B cell (primary cell): ENCODE measurements around the gene PNPLA3. TPM values are rescaled to one million over a fixed set of nuclear protein-coding genes. Genes with fewer than 3 reads are reported as not detected.

Experiments used
- ATAC-seq: fragments of 200-7000 bp; cut with Tn5 transposase; one replicate; pipeline ENCODE4 v1.10.0; 2021; ENCODE audit warnings: low read depth, mild to moderate bottlenecking, moderate number of reproducible peaks, moderate library complexity
- CTCF ChIA-PET: fragments of 350-600 bp; sonication (Branson Sonifier 250); formaldehyde crosslinking; loops from one replicate; lab custom pipeline; 2021; ENCODE audit warnings: antibody characterized with exemption, inconsistent platforms; lab: Charles Lee
- POLR2A ChIA-PET: fragments of 350-600 bp; sonication (Branson Sonifier 250); formaldehyde crosslinking; loops from one replicate; lab custom pipeline; 2021; ENCODE audit warnings: antibody characterized with exemption; lab: Charles Lee
- DNase-seq: peaks from one replicate; pipeline ENCODE4 v3.0.0; 2013
- H2AFZ ChIP-seq: 2 replicates; pipeline ENCODE4 v1.6.1; 2012; ENCODE audit warnings: mild to moderate bottlenecking, low read depth, low read length; ENCODE audit not compliant: insufficient read depth, poor library complexity, severe bottlenecking
- H3K27ac ChIP-seq, 2 donors: 1 replicate in 1 of 2; 2 replicates in 1 of 2; pipeline ENCODE4 v1.5.1; 2012 to 2013; ENCODE audit warnings: low read length in 2 of 2, mild to moderate bottlenecking in 2 of 2, moderate library complexity in 1 of 2
- H3K27me3 ChIP-seq, 4 experiments: fragments of 200-600 bp in 1 of 4; sonication (generic) in 1 of 4; replicated peaks in 1 of 4; 1 replicate in 2 of 4; 2 replicates in 2 of 4; pipeline versions ENCODE4 v1.6.1 to v1.7.0; 2013 to 2016; ENCODE audit warnings: low read length in 3 of 4, mild to moderate bottlenecking in 2 of 4, mixed read lengths in 1 of 4, moderate library complexity in 1 of 4; ENCODE audit not compliant: insufficient read depth in 4 of 4, control insufficient read depth in 3 of 4; ENCODE audit errors: control extremely low read depth in 1 of 4
- H3K36me3 ChIP-seq, 2 experiments: replicated peaks in 1 of 2; 1 replicate in 1 of 2; 2 replicates in 1 of 2; pipeline versions ENCODE4 v1.6.1 to v1.7.1; 2013; ENCODE audit warnings: low read length in 1 of 2; ENCODE audit not compliant: insufficient read depth in 2 of 2, control insufficient read depth in 1 of 2; ENCODE audit errors: control extremely low read depth in 1 of 2, extremely low read depth in 1 of 2
- H3K4me1 ChIP-seq, 2 donors: fragments of 200-600 bp in 1 of 2; sonication (generic) in 1 of 2; 1 replicate in 1 of 2; 2 replicates in 1 of 2; pipeline versions ENCODE4 v1.5.1 to v1.6.1; 2013 to 2017; ENCODE audit warnings: low read length in 2 of 2; ENCODE audit not compliant: control insufficient read depth in 2 of 2, insufficient read depth in 2 of 2
- H3K4me2 ChIP-seq: replicated peaks from 2 replicates; pipeline ENCODE3; 2012; ENCODE audit warnings: mild to moderate bottlenecking, low read depth, low read length; ENCODE audit not compliant: poor library complexity, severe bottlenecking
- H3K4me3 ChIP-seq, 5 experiments: fragments of 200-600 bp in 1 of 5; sonication (generic) in 1 of 5; 1 replicate in 3 of 5; 2 replicates in 2 of 5; pipeline versions ENCODE4 v1.5.1 to v1.7.0; 2011 to 2016; ENCODE audit warnings: low read length in 4 of 5, mild to moderate bottlenecking in 4 of 5, low read depth in 2 of 5, control low read depth in 1 of 5, moderate library complexity in 1 of 5; ENCODE audit not compliant: insufficient read depth in 1 of 5; ENCODE audit errors: control extremely low read depth in 1 of 5, extremely low read depth in 1 of 5
- H3K79me2 ChIP-seq: fragments of 200-600 bp; sonication (generic); one replicate; pipeline ENCODE4 v1.6.0; 2016; ENCODE audit warnings: low read length; ENCODE audit not compliant: control insufficient read depth, insufficient read depth
- H3K9ac ChIP-seq: fragments of 200-600 bp; sonication (generic); 2 replicates; pipeline ENCODE4 v1.6.1; 2017; ENCODE audit warnings: mild to moderate bottlenecking, low read length, moderate library complexity
- H3K9me3 ChIP-seq, 3 donors: one replicate each; pipeline versions ENCODE4 v1.6.1 to v1.7.1; 2013; ENCODE audit warnings: low read length in 2 of 3; ENCODE audit not compliant: control insufficient read depth in 2 of 3, insufficient read depth in 1 of 3; ENCODE audit errors: control extremely low read depth in 1 of 3
- H4K20me1 ChIP-seq: 2 replicates; pipeline ENCODE4 v1.6.0; 2012; ENCODE audit warnings: mild to moderate bottlenecking, low read length; ENCODE audit not compliant: insufficient read depth, control insufficient read depth, poor library complexity, severe bottlenecking
- H3K27ac Mint-ChIP-seq: one replicate; pipeline ENCODE4 v1.8.0; 2021; ENCODE audit warnings: mixed read lengths
- H3K27me3 Mint-ChIP-seq: one replicate; pipeline ENCODE4 v1.8.0; 2021; ENCODE audit warnings: mixed read lengths
- H3K4me1 Mint-ChIP-seq: one replicate; pipeline ENCODE4 v1.8.0; 2021; ENCODE audit warnings: mixed read lengths
- H3K4me3 Mint-ChIP-seq: one replicate; pipeline ENCODE4 v1.8.0; 2021; ENCODE audit warnings: mixed read lengths
- H3K9me3 Mint-ChIP-seq: one replicate; pipeline ENCODE4 v1.8.0; 2022; ENCODE audit warnings: mixed read lengths; ENCODE audit not compliant: insufficient read depth
- CTCF ChIP-seq: fragments of 200-600 bp; IDR thresholded peaks from one replicate; pipeline ENCODE4 v1.8.0; 2022; ENCODE audit warnings: antibody characterized with exemption, mild to moderate bottlenecking
- EZH2 ChIP-seq: IDR thresholded peaks from 2 replicates; pipeline ENCODE4 v1.6.1; 2012; ENCODE audit warnings: borderline replicate concordance, low read depth, mild to moderate bottlenecking, moderate library complexity, low read length; ENCODE audit not compliant: insufficient read depth, poor library complexity, severe bottlenecking
- WGBS: methylation state at CpG from one replicate; pipeline ENCODE4 v1.1.5; 2013; ENCODE audit warnings: missing lambda C conversion rate; ENCODE audit not compliant: insufficient coverage; 5-methylcytosine and 5-hydroxymethylcytosine counted together
- intact Hi-C: fragments of 100-400 bp; cut with micrococcal nuclease; formaldehyde crosslinking; loops from one replicate; pipeline ENCODE4 v1.10.0; 2022
- polyA plus RNA-seq: library from polyadenylated mRNA; depleted of rRNA; stranded (reverse); fragments of >200 nt; gene quantifications from 2 replicates; pipeline ENCODE4 v1.2.3, GENCODE V29; 2012
- total RNA-seq, 2 donors: library from RNA; stranded (reverse); fragments of 120-200 nt in 1 of 2; gene quantifications; 1 replicate in 1 of 2; 2 replicates in 1 of 2; pipeline versions ENCODE4 v1.2.3 to v1.2.4, GENCODE V29; 2013 to 2022

The PNPLA3 gene
- total and polyA plus RNA-seq, 2 donors (not counting 1 experiment from before 2014, with no cell fraction given): 0.15 TPM; not detected in 1

DNA sequence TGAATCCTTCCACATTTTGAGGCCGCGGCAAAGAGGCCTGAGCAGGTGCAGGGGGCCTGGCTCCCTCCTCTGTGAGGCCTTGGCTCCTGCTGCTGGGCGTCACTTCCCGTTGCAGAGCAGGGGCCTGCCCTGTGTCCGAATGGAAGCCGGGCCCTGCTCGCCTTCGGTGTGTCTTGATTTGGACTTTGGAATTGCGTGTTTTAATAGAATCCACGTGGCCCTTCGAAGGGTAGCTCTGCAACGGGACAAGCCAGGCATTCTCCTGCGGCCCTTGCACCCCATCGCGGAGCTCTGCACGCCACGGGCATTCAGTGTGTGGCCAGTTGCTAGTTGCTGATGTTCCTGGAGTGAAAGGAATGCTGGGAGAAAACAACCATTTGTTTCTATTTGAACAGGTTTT, 57.4 kb downstream of the PNPLA3 start:
- Histone ChIP-seq H3K4me1 (no peaks in the 10 kb centered on the region), H3K27me3 (no peaks in the 10 kb centered on the region), H4K20me1 (no peaks in the 10 kb centered on the region), H3K4me2 (no peak overlapping the region), H3K9ac (no peak overlapping the region), H3K27ac (no peak overlapping the region), H3K79me2 (no peaks in the 10 kb centered on the region), H3K4me3 (no peak overlapping the region), H3K36me3 (peaks cover 6 to 84% of the 10 kb centered on the region in 2 experiments), H3K9me3 (no peaks in the 10 kb centered on the region), H2AFZ (no peak overlapping the region)
- Mint-ChIP-seq H3K27me3 (no peaks in the 10 kb centered on the region), H3K4me3 (no peak overlapping the region), H3K27ac (no peak overlapping the region), H3K9me3 (no peaks in the 10 kb centered on the region), H3K4me1 (no peaks in the 10 kb centered on the region)
- WGBS: 98% methylated on average over 17 of the region's 17 CpGs
- ChIA-PET CTCF (interaction anchor here (5.2 kb wide), 1 partner anchor 12 kb away, joined by 23 read pairs; no protein-coding TSS in a partner anchor), POLR2A (no interaction called here)
- TF ChIP-seq CTCF (no peak), EZH2 (no peak)
- no peak for DNase-seq
- no peak for ATAC-seq
- intact Hi-C loops: no loop called here

DNA sequence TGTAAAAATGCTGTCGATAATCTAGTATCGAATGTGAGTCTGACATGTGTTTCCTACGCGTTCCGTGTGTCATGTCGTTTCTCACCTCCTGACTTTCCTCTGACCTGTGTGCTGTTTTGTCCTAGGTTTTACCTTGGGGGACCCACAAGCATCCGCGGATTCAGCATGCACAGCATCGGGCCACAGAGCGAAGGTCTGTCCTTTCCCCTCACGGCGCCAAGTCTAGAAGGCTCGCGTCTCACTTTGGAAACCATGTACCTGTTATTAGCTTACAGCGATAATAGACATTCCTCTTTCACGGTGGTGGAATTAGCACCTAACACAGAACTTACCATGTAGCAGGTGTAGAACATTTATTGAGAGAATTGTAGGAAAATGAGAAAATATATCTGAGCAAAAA, 60.2 kb downstream of the PNPLA3 start:
- Histone ChIP-seq H3K9ac (no peak overlapping the region), H2AFZ (no peak overlapping the region), H3K79me2 (no peaks in the 10 kb centered on the region), H4K20me1 (no peaks in the 10 kb centered on the region), H3K4me3 (no peak overlapping the region), H3K27ac (no peak overlapping the region), H3K4me1 (no peaks in the 10 kb centered on the region), H3K9me3 (no peaks in the 10 kb centered on the region), H3K4me2 (no peak overlapping the region), H3K36me3 (peaks cover 16 to 71% of the 10 kb centered on the region in 2 experiments), H3K27me3 (no peaks in the 10 kb centered on the region)
- no peak for TF ChIP-seq EZH2
- TF ChIP-seq CTCF: no peak
- Mint-ChIP-seq H3K4me1 (no peaks in the 10 kb centered on the region), H3K9me3 (no peaks in the 10 kb centered on the region), H3K27me3 (no peaks in the 10 kb centered on the region), H3K4me3 (no peak overlapping the region), H3K27ac (no peak overlapping the region)
- ChIA-PET CTCF (interaction anchor here (5.2 kb wide), 1 partner anchor 9 kb away, joined by 23 read pairs; no protein-coding TSS in a partner anchor), POLR2A (no interaction called here)
- DNase-seq: no peak
- ATAC-seq: no peak
- intact Hi-C loops: no loop called here
- over 99% methylated on average over 10 of the region's 16 CpGs for WGBS
